ENCODE results near the gene MARCOL. TPM values are rescaled to one million over a fixed set of nuclear protein-coding genes. Genes with fewer than 3 reads are reported as not detected.

MARCOL gene
- total RNA-seq, 1 experiment from 2014 or later, result not detected

DNA sequence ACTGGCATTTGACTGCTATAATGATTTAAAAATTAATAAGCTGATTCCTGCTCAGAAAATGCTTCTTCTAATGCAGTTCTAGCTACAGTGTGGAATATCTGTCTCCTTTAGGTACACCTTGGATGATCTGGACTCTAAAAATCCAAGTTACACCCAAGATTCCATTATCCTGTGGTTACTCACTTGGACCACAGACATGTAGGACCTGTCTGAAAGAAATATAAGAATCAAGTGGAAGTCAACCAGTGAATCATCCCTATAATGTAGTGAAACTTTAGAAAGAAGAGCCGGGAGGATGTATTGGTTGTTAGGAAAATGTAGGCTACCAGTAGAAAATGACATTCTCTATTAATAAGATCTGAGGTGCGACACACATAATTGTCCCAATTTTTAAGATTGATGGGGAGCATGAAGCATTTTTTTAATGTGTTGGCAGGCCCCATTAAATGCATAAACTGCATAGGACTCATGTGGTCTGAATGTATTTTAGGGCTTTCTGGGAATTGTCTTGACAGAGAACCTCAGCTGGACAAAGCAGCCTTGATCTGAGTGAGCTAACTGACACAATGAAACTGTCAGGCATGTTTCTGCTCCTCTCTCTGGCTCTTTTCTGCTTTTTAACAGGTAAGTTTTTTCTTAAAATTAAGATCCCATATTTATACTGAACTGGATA is 35.7 kb upstream of the MARCOL start, which contains the start of gene SPINK6:
Gene SPINK6 (plus strand): TSS at position 512 of the 673 bp plus-strand sequence. CDS start 55 bp downstream, at position 567.
- ATAC-seq, result no peak
- intact Hi-C loops (cut with micrococcal nuclease; ENCODE audit: unreplicated experiment) (no loop called here), in situ Hi-C loops (cut with HindIII; ENCODE audit: low pct_unique_long_range_greater_than_20kb, low sequenced_read_pairs) (no loop called here)
- POLR2A ChIA-PET, result no interaction called here
- Histone ChIP-seq H3K36me3 (ENCODE audit: control insufficient read depth, insufficient read depth, low read length) (no peaks in the 10 kb centered on the region), H3K4me1 (ENCODE audit: control insufficient read depth, insufficient read depth, low read length) (no peaks in the 10 kb centered on the region), H3K9me3 (ENCODE audit: control insufficient read depth, insufficient read depth, low read depth, low read length) (no peaks in the 10 kb centered on the region), H3K27ac (ENCODE audit: low read length) (no peak within 1 kb of the TSS), H3K27me3 (ENCODE audit: control insufficient read depth, insufficient read depth, low read length) (no peaks in the 10 kb centered on the region), H3K4me3 (ENCODE audit: low read depth in 2 of 2, low read length in 2 of 2) (no peak within 1 kb of the TSS)
- no peak for DNase-seq (ENCODE audit: low read depth, low spot score)
- BruUV-seq (replicated peaks), result no TSS peak
- CTCF ChIA-PET, result no interaction called here
- TF ChIP-seq, protein P1, sequence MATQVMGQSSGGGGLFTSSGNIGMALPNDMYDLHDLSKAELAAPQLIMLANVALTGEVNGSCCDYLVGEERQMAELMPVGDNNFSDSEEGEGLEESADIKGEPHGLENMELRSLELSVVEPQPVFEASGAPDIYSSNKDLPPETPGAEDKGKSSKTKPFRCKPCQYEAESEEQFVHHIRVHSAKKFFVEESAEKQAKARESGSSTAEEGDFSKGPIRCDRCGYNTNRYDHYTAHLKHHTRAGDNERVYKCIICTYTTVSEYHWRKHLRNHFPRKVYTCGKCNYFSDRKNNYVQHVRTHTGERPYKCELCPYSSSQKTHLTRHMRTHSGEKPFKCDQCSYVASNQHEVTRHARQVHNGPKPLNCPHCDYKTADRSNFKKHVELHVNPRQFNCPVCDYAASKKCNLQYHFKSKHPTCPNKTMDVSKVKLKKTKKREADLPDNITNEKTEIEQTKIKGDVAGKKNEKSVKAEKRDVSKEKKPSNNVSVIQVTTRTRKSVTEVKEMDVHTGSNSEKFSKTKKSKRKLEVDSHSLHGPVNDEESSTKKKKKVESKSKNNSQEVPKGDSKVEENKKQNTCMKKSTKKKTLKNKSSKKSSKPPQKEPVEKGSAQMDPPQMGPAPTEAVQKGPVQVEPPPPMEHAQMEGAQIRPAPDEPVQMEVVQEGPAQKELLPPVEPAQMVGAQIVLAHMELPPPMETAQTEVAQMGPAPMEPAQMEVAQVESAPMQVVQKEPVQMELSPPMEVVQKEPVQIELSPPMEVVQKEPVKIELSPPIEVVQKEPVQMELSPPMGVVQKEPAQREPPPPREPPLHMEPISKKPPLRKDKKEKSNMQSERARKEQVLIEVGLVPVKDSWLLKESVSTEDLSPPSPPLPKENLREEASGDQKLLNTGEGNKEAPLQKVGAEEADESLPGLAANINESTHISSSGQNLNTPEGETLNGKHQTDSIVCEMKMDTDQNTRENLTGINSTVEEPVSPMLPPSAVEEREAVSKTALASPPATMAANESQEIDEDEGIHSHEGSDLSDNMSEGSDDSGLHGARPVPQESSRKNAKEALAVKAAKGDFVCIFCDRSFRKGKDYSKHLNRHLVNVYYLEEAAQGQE (IDR thresholded peaks at IDR 0.05; ENCODE audit: insufficient read depth in 1 of 2, low read depth in 2 of 2, low read length in 1 of 2), result no peak
- TF ChIP-seq SIN3A (IDR thresholded peaks at IDR 0.05; ENCODE audit: borderline replicate concordance, insufficient read depth, low read depth, low read length), result no peak
- TF ChIP-seq POLR2AphosphoS5 (IDR thresholded peaks at IDR 0.05; ENCODE audit: low read depth, low read length), result no peak
- TF ChIP-seq CTCF (IDR thresholded peaks at IDR 0.05), result no peak
- TF ChIP-seq TCF7L2 (IDR thresholded peaks at IDR 0.05; ENCODE audit: low read depth, low read length), result no peak

DNA sequence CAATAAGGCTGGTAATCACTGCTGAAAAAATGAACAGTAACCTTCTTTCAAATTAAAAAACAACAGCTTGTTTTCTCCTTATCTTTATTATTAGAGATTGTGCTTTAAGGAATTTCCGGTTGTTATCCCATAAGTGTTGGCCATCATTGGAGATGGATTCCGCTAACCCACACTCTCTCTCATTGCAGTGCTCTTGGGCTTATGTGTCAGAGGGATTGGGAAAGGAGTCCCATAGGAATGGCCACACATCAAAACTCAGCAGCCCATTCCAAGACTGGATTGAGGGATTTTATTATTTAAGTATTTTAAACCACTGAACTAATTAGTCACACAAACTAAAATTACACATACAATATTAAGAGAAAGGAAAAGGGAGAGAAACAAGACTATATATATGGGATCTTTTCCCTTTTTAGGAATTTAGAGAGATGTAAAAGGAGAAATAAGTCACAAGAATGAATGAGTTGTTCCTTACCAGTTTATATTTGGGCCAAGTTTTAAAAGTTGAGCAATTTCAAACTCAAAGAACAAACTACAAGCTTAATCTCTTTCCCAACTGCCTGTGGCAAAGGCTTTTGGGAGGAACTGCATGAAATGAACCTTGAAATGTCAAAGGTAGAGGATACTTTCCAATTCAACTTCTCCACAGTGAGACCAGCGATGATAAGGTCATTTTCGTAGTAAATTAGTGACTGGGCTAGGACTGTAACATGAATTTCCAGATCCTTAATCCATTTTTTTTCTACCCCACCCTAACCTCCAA is 33.1 kb upstream of the MARCOL start:
- Histone ChIP-seq H3K4me3 (ENCODE audit: low read depth in 2 of 2, low read length in 2 of 2) (no peak overlapping the region), H3K36me3 (ENCODE audit: control insufficient read depth, insufficient read depth, low read length) (no peaks in the 10 kb centered on the region; the same call in 1 of the 2 replicates), H3K27ac (ENCODE audit: low read length) (no peak overlapping the region), H3K4me1 (ENCODE audit: control insufficient read depth, insufficient read depth, low read length) (no peaks in the 10 kb centered on the region), H3K27me3 (ENCODE audit: control insufficient read depth, insufficient read depth, low read length) (no peaks in the 10 kb centered on the region), H3K9me3 (ENCODE audit: control insufficient read depth, insufficient read depth, low read depth, low read length) (no peaks in the 10 kb centered on the region)
- intact Hi-C loops (cut with micrococcal nuclease; ENCODE audit: unreplicated experiment) (no loop called here), in situ Hi-C loops (cut with HindIII; ENCODE audit: low pct_unique_long_range_greater_than_20kb, low sequenced_read_pairs) (no loop called here)
- POLR2A ChIA-PET, result no interaction called here
- CTCF ChIA-PET, result no interaction called here
- ATAC-seq (no peak), DNase-seq (ENCODE audit: low read depth, low spot score) (no peak)
- TF ChIP-seq POLR2AphosphoS5 (IDR thresholded peaks at IDR 0.05; ENCODE audit: low read depth, low read length) (no peak), CTCF (IDR thresholded peaks at IDR 0.05) (no peak), SIN3A (IDR thresholded peaks at IDR 0.05; ENCODE audit: borderline replicate concordance, insufficient read depth, low read depth, low read length) (no peak), TCF7L2 (IDR thresholded peaks at IDR 0.05; ENCODE audit: low read depth, low read length) (no peak)
- TF ChIP-seq, protein P1 (IDR thresholded peaks at IDR 0.05; ENCODE audit: insufficient read depth in 1 of 2, low read depth in 2 of 2, low read length in 1 of 2), result no peak
- BruUV-seq (replicated peaks), result no TSS peak

Measured in Panc1 (cell line).